GM12864 (cell line): ENCODE measurements around the gene ABTB1.

Experiments used
- DNase-seq: peaks from one replicate; pipeline ENCODE4 v3.0.0-alpha.2; 2011; ENCODE audit warnings: low read depth
- H3K4me3 ChIP-seq: 2 replicates; pipeline ENCODE4 v1.5.1; 2011; ENCODE audit warnings: mild to moderate bottlenecking, low read depth, low read length, control low read depth
- TF ChIP-seq, protein P1 (sequence below): IDR thresholded peaks from 2 replicates; pipeline ENCODE4 v1.5.1; 2011; ENCODE audit warnings: low read depth, mild to moderate bottlenecking, moderate library complexity, low read length, control low read depth, inconsistent platforms; ENCODE audit errors: missing control alignments

ABTB1 gene

DNA sequence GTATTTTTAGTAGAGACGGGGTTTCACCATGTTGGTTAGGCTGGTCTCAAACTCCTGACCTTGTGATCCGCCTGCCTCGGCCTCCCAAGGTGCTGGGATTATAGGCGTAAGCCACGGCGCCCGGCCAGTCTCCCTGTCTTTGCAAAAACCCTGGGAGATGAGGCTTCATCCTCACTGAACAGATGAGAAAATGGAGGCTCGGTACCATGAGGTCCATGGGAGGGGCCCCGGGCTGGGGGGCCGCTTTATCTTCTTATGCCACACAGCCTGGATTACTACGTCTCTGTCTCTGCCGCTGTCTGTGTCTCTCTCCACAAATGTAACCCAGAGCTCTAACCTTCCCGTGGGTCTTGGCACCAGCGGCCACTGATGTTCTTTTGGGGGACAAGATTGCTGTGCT is 39.1 kb downstream of the ABTB1 start:
- no peak for DNase-seq
- TF ChIP-seq, protein P1, sequence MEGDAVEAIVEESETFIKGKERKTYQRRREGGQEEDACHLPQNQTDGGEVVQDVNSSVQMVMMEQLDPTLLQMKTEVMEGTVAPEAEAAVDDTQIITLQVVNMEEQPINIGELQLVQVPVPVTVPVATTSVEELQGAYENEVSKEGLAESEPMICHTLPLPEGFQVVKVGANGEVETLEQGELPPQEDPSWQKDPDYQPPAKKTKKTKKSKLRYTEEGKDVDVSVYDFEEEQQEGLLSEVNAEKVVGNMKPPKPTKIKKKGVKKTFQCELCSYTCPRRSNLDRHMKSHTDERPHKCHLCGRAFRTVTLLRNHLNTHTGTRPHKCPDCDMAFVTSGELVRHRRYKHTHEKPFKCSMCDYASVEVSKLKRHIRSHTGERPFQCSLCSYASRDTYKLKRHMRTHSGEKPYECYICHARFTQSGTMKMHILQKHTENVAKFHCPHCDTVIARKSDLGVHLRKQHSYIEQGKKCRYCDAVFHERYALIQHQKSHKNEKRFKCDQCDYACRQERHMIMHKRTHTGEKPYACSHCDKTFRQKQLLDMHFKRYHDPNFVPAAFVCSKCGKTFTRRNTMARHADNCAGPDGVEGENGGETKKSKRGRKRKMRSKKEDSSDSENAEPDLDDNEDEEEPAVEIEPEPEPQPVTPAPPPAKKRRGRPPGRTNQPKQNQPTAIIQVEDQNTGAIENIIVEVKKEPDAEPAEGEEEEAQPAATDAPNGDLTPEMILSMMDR: no peak
- no peak overlapping the region for H3K4me3 ChIP-seq

DNA sequence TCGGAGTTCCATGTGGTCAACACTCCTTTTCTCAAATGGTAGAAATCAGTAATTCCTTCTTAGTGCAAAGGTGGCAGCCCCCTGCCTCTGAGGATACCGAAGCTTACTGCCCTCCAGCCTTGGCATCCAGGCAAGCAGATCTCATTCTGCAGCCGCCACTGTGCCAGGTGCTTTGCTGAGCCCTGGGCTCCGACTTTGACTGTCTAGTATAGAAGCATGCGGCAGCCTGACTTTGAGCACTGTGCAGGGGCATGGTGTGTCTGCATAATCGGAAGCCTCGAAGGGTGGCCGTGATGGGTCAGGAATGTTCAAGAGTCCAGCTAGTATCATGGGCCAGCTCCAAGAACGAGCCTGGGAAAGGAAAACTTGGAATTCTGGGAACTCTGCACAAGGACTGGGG is 39.7 kb downstream of the ABTB1 start:
- H3K4me3 ChIP-seq: no peak overlapping the region
- DNase-seq: no peak
- TF ChIP-seq, protein P1: no peak

DNA sequence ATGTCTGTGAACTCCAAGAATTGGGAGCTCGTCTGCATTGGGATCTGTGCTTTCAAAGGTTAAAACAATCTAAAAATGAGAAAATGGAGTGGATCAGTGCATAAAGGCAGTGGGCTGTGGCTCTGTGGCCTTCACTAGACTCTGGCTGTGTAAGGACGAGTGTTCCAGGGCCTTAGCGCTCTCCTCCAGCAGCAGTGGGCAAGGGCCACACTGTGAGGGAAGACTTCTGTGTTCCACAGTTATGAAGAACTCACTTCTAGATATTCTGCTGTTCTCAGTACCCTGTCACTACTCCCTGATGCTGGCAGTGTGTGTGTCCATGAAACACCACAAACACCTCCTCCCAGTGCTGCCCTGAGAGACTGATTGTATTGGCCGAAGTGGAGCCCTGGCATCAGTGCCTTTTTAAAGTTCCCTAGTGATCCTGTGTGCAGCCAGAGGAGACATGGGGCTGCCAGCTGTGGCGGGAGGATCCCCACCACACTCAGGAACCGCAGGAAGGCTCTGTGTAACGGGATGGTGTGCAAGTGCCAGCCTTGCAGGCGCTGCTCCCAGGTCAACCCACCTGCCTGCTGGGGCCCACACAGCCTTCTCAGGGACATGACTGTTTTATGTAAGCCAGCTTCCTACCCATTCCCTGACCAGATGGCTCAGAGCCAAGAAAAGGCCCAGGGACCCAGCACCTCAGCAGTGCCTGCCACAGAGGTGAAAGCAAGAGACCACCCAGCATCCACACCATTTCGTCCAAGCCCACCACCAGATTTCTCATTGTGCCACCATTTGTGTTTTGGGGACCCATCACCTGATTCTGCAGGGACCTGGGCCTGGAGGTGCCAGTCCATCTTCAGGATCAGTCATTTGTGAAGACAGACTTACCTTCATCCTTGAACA is 40.4 kb downstream of the ABTB1 start:
- DNase-seq: no peak
- no peak overlapping the region for H3K4me3 ChIP-seq
- TF ChIP-seq, protein P1: no peak

DNA sequence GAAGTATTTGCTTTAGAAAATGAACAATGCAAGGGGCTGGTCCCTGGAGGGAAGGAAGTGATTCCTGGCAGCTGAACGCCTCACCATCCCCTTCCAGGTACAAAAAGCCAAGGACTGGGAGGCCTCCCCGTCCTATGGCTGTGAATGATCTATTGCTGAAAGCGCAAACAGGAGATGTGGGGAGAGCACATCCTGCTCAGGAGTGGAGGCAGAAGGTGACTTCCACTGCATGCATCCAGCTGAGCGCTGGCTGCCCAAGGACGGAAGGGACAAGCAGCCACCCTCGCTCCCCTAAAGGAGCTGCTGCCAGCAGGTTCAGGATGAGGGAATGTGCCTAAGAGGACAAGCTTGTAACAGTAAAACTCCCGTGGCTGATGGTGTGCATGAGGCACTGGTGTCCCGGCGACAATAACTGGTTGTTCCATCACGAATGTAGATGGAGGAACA is 41.4 kb downstream of the ABTB1 start:
- DNase-seq: no peak
- TF ChIP-seq, protein P1: no peak
- H3K4me3 ChIP-seq: no peak overlapping the region

DNA sequence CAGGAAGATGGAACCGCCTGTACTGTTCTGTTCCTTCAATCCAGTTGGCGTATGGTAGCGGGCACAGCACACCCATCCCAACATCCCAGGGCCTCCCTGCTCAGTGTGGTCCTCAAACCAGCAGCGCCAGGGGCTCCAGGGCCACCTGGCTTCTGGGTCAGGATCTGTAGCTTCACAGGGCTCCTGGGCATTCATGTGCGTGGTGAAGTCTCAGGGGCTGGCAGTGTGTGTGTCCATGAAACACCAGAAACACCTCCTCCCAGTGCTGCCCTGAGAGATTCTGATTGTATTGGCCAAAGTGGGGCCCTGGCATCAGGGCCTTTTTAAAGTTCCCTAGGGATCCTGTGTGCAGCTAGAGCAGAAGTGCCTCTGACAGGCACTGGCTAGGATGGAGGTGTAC is 42.1 kb downstream of the ABTB1 start:
- TF ChIP-seq, protein P1: no peak
- DNase-seq: no peak
- H3K4me3 ChIP-seq: no peak overlapping the region

DNA sequence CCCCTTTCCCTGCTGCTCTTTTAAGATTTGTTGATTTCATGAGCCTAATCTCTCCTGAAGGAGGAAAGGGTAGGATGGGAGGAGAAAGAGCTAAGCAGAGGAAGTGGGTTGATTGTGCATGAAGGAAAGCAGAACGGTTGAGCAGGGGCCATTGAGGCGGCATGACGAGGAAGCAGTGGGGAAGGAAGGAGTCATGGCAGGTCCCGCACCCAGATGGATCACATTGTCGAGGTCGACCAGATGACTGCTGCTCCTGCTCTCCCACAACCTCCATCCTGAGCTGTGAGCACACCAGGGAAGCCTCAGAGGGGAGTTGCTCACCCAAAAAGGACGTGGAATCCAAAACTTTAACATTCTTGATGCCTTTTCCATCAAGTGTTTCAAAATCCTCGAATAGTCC is 42.8 kb downstream of the ABTB1 start:
- TF ChIP-seq, protein P1: no peak
- no peak for DNase-seq
- no peak overlapping the region for H3K4me3 ChIP-seq

DNA sequence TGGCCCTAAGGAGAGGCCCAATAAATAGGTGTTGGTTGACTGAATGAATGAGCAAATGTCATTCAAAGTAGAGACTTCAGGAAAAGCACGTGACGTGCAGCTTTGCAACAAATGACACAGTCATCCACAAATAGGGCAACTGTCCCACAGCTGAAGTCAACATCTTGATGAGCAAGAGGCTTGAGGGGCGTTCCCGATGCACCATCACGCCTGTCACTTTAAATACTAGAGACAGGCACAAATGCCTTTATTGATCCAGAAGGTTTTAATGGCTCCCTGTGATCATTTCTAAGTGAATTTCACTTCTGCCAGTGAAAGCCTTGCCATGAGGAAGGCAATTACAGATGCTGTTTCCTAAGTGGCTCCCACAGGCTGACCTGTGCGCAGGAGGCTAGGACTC is 43.6 kb downstream of the ABTB1 start:
- no peak overlapping the region for H3K4me3 ChIP-seq
- TF ChIP-seq, protein P1: no peak
- no peak for DNase-seq
